CD8-positive, alpha-beta memory T cell (primary cell): ENCODE results near the gene AFG3L2. TPM values are rescaled to one million over a fixed set of nuclear protein-coding genes. Genes with fewer than 3 reads are reported as not detected.

Experiments used
- CTCF ChIA-PET: fragments of 350-600 bp; sonication (Branson Sonifier 250); formaldehyde crosslinking; loops from one replicate; lab custom pipeline; 2021; ENCODE audit warnings: antibody characterized with exemption; lab: Charles Lee
- POLR2A ChIA-PET: fragments of 350-600 bp; sonication (Branson Sonifier 250); formaldehyde crosslinking; loops from one replicate; lab custom pipeline; 2021; ENCODE audit warnings: antibody characterized with exemption; lab: Charles Lee
- DNase-seq, 5 donors: peaks; one replicate each; pipeline versions ENCODE4 v3.0.0 to v3.0.0-alpha.2; 2020 to 2022; ENCODE audit warnings: mixed read lengths in 1 of 5
- H3K27ac ChIP-seq: one replicate; pipeline ENCODE4 v1.7.0; 2013; ENCODE audit warnings: low read depth, mild to moderate bottlenecking, low read length, moderate library complexity
- H3K27me3 ChIP-seq: 2 replicates; pipeline ENCODE4 v1.7.0; 2013; ENCODE audit warnings: low read length, mild to moderate bottlenecking; ENCODE audit not compliant: insufficient read depth, poor library complexity, severe bottlenecking
- H3K36me3 ChIP-seq: 2 replicates; pipeline ENCODE4 v1.7.0; 2013; ENCODE audit warnings: mild to moderate bottlenecking, low read length, moderate library complexity; ENCODE audit not compliant: insufficient read depth
- H3K4me1 ChIP-seq: 2 replicates; pipeline ENCODE4 v1.7.0; 2013; ENCODE audit warnings: mild to moderate bottlenecking, low read length, moderate library complexity; ENCODE audit not compliant: insufficient read depth
- H3K4me3 ChIP-seq: 2 replicates; pipeline ENCODE4 v1.7.0; 2013; ENCODE audit warnings: mild to moderate bottlenecking, low read length
- H3K9me3 ChIP-seq: 2 replicates; pipeline ENCODE4 v1.7.0; 2013; ENCODE audit warnings: mild to moderate bottlenecking, low read length
- H3K27ac Mint-ChIP-seq, 8 donors: one replicate each; pipeline ENCODE4 v1.8.0; 2020 to 2021; ENCODE audit warnings: mixed read lengths in 8 of 8, mild to moderate bottlenecking in 6 of 8, inconsistent platforms in 3 of 8, moderate library complexity in 3 of 8
- H3K27me3 Mint-ChIP-seq, 2 donors: one replicate each; pipeline ENCODE4 v1.8.0; 2020 to 2021; ENCODE audit warnings: mixed read lengths in 2 of 2, mild to moderate bottlenecking in 1 of 2, moderate library complexity in 1 of 2
- H3K36me3 Mint-ChIP-seq, 3 donors: one replicate each; pipeline ENCODE4 v1.8.0; 2020 to 2021; ENCODE audit warnings: mixed read lengths in 3 of 3, inconsistent platforms in 1 of 3, mild to moderate bottlenecking in 1 of 3
- H3K4me1 Mint-ChIP-seq, 3 donors: one replicate each; pipeline ENCODE4 v1.8.0; 2020 to 2021; ENCODE audit warnings: mixed read lengths in 3 of 3, inconsistent platforms in 1 of 3, mild to moderate bottlenecking in 1 of 3
- H3K4me3 Mint-ChIP-seq, 7 donors: one replicate each; pipeline ENCODE4 v1.8.0; 2020 to 2021; ENCODE audit warnings: mixed read lengths in 7 of 7, mild to moderate bottlenecking in 6 of 7, moderate library complexity in 4 of 7, inconsistent platforms in 2 of 7
- H3K9me3 Mint-ChIP-seq, 5 donors: one replicate each; pipeline ENCODE4 v1.8.0; 2020 to 2022; ENCODE audit warnings: mixed read lengths in 5 of 5, mild to moderate bottlenecking in 3 of 5, moderate library complexity in 2 of 5, inconsistent platforms in 1 of 5
- polyA plus RNA-seq: library from polyadenylated mRNA; unstranded; fragments of 300-500 nt; fragmentation: Illumina TruSeq; gene quantifications from one replicate; pipeline ENCODE4 v1.2.3, GENCODE V29; 2021
- total RNA-seq, 2 experiments: library from RNA; stranded (reverse); gene quantifications; one replicate each; pipeline ENCODE4 v1.2.3, GENCODE V29; 2021

AFG3L2 gene
- total and polyA plus RNA-seq, 3 experiments from 2014 or later = 38.4 to 75.8 (median 75.6) TPM

DNA sequence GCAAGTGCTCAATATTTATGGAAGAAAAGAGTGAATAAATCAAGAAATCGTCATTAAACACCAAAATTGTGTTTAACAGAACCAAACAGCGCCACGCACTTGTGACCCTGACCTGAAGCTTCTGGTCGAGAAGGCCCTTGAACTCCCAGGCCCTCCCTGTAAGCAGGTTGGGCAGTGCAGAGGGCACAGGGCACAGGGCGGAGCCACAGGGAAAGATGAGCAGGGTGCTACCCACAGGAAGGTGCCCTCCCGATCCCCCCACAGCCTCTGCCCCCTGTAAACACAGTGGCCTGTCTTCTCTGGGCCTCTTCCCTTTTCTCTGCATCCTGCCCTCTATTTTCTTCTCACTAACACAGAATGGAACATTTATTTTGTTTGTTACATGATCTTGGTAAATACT, 85.9 kb downstream of the AFG3L2 start:
- Mint-ChIP-seq H3K4me3 (no peak overlapping the region), H3K9me3 (no peaks in the 10 kb centered on the region), H3K27me3 (peaks cover 26 to 40% of the 10 kb centered on the region in 2 donors), H3K4me1 (no peaks in the 10 kb centered on the region), H3K27ac (no peak overlapping the region), H3K36me3 (no peaks in the 10 kb centered on the region)
- ChIA-PET POLR2A (no interaction called here), CTCF (interaction anchor here (1.4 kb wide), 1 partner anchor 19 kb away, joined by 3 read pairs; no protein-coding TSS in a partner anchor)
- Histone ChIP-seq H3K27ac (no peak overlapping the region), H3K9me3 (no peaks in the 10 kb centered on the region), H3K4me1 (no peaks in the 10 kb centered on the region), H3K27me3 (no peaks in the 10 kb centered on the region), H3K4me3 (no peak overlapping the region), H3K36me3 (no peaks in the 10 kb centered on the region)
- DNase-seq = no peak

DNA sequence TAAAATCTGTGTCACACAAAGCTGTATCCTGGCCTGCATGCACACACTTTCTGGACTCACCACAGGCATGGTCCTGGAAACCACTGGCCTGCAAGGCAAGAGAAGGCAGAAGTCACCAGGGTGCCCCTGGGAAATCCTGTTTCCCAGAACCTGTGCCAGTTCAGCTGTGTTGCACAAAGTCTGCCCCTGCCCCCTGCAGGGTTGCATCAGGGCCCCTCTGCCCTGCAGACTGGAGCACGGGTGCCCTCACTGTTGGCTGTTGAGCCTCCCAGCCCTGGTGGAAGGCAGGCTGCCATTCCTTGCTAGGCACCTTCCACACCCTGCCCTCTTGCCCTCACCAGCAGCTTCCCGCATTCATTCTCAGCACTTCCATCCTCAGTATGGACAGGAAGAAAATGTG, 86.9 kb downstream of the AFG3L2 start:
- H3K27me3 Mint-ChIP-seq = peaks cover 29 to 40% of the 10 kb centered on the region in 2 donors
- POLR2A ChIA-PET = no interaction called here
- H3K36me3 Mint-ChIP-seq = no peaks in the 10 kb centered on the region

GRCh38 chr18:12288403-12288755, 88.6 kb downstream of the AFG3L2 start:
- Histone ChIP-seq H3K27me3 (no peaks in the 10 kb centered on the region), H3K4me3 (no peak overlapping the region), H3K36me3 (no peaks in the 10 kb centered on the region), H3K27ac (no peak overlapping the region), H3K4me1 (no peaks in the 10 kb centered on the region), H3K9me3 (no peaks in the 10 kb centered on the region)
- Mint-ChIP-seq H3K27me3 (peaks cover 36 to 40% of the 10 kb centered on the region in 2 donors), H3K9me3 (no peaks in the 10 kb centered on the region), H3K27ac (no peak overlapping the region), H3K36me3 (no peaks in the 10 kb centered on the region), H3K4me1 (no peaks in the 10 kb centered on the region), H3K4me3 (no peak overlapping the region)
- ChIA-PET CTCF (interaction anchor here (2.2 kb wide), 1 partner anchor 16 kb away, joined by 7 read pairs; no protein-coding TSS in a partner anchor), POLR2A (no interaction called here)
- DNase-seq = no peak

More for the DNA sequence above, 86.9 kb downstream of the AFG3L2 start:
- Histone ChIP-seq H3K4me1 (no peaks in the 10 kb centered on the region), H3K9me3 (no peaks in the 10 kb centered on the region), H3K27me3 (no peaks in the 10 kb centered on the region), H3K36me3 (no peaks in the 10 kb centered on the region), H3K27ac (no peak overlapping the region), H3K4me3 (no peak overlapping the region)
- H3K4me3 Mint-ChIP-seq = no peak overlapping the region
- DNase-seq = no peak
- CTCF ChIA-PET = no interaction called here
- H3K9me3 Mint-ChIP-seq = no peaks in the 10 kb centered on the region
- H3K27ac Mint-ChIP-seq = no peak overlapping the region
- H3K4me1 Mint-ChIP-seq = no peaks in the 10 kb centered on the region

DNA sequence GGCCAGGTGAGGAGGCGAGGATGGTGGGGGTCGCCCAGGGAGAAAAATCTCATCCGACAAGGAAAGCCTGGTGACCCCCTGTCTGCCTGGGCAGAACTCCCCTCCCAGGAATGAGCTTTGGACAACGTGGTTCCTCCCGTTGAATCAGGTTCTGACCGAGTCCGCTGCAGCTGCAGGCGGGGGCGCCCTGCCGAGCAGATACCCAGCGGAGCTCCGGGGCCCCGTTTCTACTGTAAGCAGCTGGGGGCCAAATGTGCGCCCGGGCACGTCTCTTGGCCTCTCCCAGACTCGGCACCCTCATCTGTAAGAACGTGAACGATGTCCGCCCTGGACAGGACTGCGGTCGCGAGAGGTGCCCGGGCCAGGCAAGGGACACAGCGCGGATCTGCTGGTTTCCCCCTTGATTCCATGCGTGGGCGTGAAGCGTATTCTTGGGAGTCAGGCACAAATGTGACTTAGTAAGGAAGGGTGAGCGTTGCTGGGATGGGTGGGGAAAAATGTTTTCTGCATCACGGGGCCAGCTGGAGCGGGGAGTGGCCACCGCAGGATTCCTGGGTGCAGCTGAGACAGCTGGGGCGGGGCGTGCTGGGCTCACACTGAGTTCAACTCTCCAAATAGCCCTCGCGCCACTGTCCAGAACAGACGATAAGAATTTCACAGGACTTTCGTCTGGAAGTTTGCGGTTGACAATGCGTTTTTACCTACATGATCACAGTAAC, 89.2 kb downstream of the AFG3L2 start:
- no peak overlapping the region for H3K27ac Mint-ChIP-seq
- no peak overlapping the region for H3K4me3 Mint-ChIP-seq
- Histone ChIP-seq H3K4me3 (no peak overlapping the region), H3K4me1 (no peaks in the 10 kb centered on the region), H3K36me3 (no peaks in the 10 kb centered on the region), H3K27me3 (no peaks in the 10 kb centered on the region), H3K9me3 (no peaks in the 10 kb centered on the region), H3K27ac (no peak overlapping the region)
- H3K9me3 Mint-ChIP-seq = no peaks in the 10 kb centered on the region
- DNase-seq = no peak
- peaks cover 36 to 37% of the 10 kb centered on the region in 2 donors for H3K27me3 Mint-ChIP-seq
- ChIA-PET POLR2A (no interaction called here), CTCF (interaction anchor here (2.2 kb wide), 1 partner anchor 15 kb away, joined by 7 read pairs; no protein-coding TSS in a partner anchor)
- H3K36me3 Mint-ChIP-seq = no peaks in the 10 kb centered on the region
- H3K4me1 Mint-ChIP-seq = no peaks in the 10 kb centered on the region

DNA sequence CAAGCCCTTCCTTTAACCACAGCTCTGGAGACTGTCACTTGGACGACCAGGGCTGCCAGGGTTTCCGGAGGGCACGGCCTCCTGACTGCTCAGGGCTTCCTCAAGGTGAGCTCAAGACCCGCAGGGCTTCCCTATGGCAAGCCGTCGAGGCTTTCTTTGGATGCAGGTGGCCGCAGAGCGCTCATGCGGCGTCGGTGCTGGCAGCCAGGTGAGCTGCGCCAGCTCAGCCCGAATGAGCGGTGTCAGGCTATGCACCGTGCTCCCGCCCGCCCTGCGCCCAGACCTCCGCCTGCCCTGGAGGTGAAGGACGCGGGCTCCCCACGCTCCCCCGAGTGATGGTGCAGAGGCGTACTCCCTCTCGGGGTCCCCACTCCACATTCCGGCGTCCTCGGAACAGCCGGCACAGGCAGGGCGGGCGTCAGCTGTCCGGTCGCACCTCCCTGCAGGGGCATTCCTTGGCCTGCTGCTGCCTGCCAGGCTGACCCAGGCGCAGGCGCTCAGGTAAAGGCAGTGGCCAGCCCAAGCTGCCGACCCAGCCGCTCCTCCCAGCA, 89.8 kb downstream of the AFG3L2 start:
- Histone ChIP-seq H3K4me3 (no peak overlapping the region), H3K9me3 (no peaks in the 10 kb centered on the region), H3K4me1 (no peaks in the 10 kb centered on the region), H3K27ac (no peak overlapping the region), H3K36me3 (no peaks in the 10 kb centered on the region), H3K27me3 (no peaks in the 10 kb centered on the region)
- CTCF ChIA-PET = interaction anchor here (2.2 kb wide), 1 partner anchor 15 kb away, joined by 7 read pairs; no protein-coding TSS in a partner anchor
- POLR2A ChIA-PET = no interaction called here
- DNase-seq = no peak
- H3K4me3 Mint-ChIP-seq = no peak overlapping the region
- H3K27ac Mint-ChIP-seq = no peak overlapping the region
- peaks cover 35 to 40% of the 10 kb centered on the region in 2 donors for H3K27me3 Mint-ChIP-seq
- no peaks in the 10 kb centered on the region for H3K36me3 Mint-ChIP-seq
- no peaks in the 10 kb centered on the region for H3K9me3 Mint-ChIP-seq
- no peaks in the 10 kb centered on the region for H3K4me1 Mint-ChIP-seq

GRCh38 chr18:12283666-12284065, 93.4 kb downstream of the AFG3L2 start:
- Histone ChIP-seq H3K36me3 (no peaks in the 10 kb centered on the region), H3K27ac (no peak overlapping the region), H3K4me3 (no peak overlapping the region), H3K27me3 (no peaks in the 10 kb centered on the region), H3K9me3 (no peaks in the 10 kb centered on the region), H3K4me1 (no peaks in the 10 kb centered on the region)
- Mint-ChIP-seq H3K27ac (no peak overlapping the region), H3K36me3 (no peaks in the 10 kb centered on the region), H3K4me1 (no peaks in the 10 kb centered on the region), H3K27me3 (peaks cover 20 to 22% of the 10 kb centered on the region in 2 donors), H3K4me3 (no peak overlapping the region), H3K9me3 (no peaks in the 10 kb centered on the region)
- ChIA-PET CTCF (interaction anchor here (0.5 to 0.9 kb wide), 2 partner anchors 17 to 109 kb away, joined by 3 read pairs; no protein-coding TSS in a partner anchor), POLR2A (no interaction called here)
- DNase-seq = no peak

GRCh38 chr18:12283256-12283655, 93.8 kb downstream of the AFG3L2 start:
- peaks cover 18% of the 10 kb centered on the region in 2 donors for H3K27me3 Mint-ChIP-seq
- no peak overlapping the region for H3K4me3 ChIP-seq
- H3K27me3 ChIP-seq = no peaks in the 10 kb centered on the region
- no peak overlapping the region for H3K27ac ChIP-seq
- POLR2A ChIA-PET = no interaction called here
- CTCF ChIA-PET = interaction anchor here (0.5 kb wide), 1 partner anchor 109 kb away, joined by 3 read pairs; no protein-coding TSS in a partner anchor
- no peaks in the 10 kb centered on the region for H3K4me1 ChIP-seq
- no peak for DNase-seq
- H3K4me1 Mint-ChIP-seq = no peaks in the 10 kb centered on the region
- H3K4me3 Mint-ChIP-seq = no peak overlapping the region
- no peaks in the 10 kb centered on the region for H3K9me3 ChIP-seq
- no peak overlapping the region for H3K27ac Mint-ChIP-seq
- no peaks in the 10 kb centered on the region for H3K9me3 Mint-ChIP-seq
- no peaks in the 10 kb centered on the region for H3K36me3 Mint-ChIP-seq
- no peaks in the 10 kb centered on the region for H3K36me3 ChIP-seq

- no peaks in the 10 kb centered on the region for H3K36me3 Mint-ChIP-seq
- CTCF ChIA-PET = no interaction called here
- POLR2A ChIA-PET = no interaction called here
- no peak for DNase-seq
- H3K4me3 Mint-ChIP-seq = no peak overlapping the region
- Histone ChIP-seq H3K27me3 (no peaks in the 10 kb centered on the region), H3K36me3 (no peaks in the 10 kb centered on the region), H3K4me1 (no peaks in the 10 kb centered on the region), H3K4me3 (no peak overlapping the region), H3K9me3 (no peaks in the 10 kb centered on the region), H3K27ac (no peak overlapping the region)
- no peaks in the 10 kb centered on the region for H3K9me3 Mint-ChIP-seq
- H3K27me3 Mint-ChIP-seq = peaks cover 13 to 15% of the 10 kb centered on the region in 2 donors
- no peak overlapping the region for H3K27ac Mint-ChIP-seq
- H3K4me1 Mint-ChIP-seq = no peaks in the 10 kb centered on the region
These were observed 94.5 kb downstream of the AFG3L2 start for GRCh38 chr18:12282442-12283039.
